Spleen (tissue), 13 donors: ENCODE measurements around the gene UIMC1. TPM values are rescaled to one million over a fixed set of nuclear protein-coding genes. Genes with fewer than 3 reads are reported as not detected.
"Not testable (repeated sequence)": the region's sequence is repeated elsewhere in the genome, so short reads cannot be mapped to it uniquely, and the experiment has no call there.

ENCODE experiments used
- DNase-seq: peaks from one replicate; pipeline ENCODE4 v3.0.0-alpha.2; 2020
- H3K27ac ChIP-seq, 8 donors: fragments of 200-600 bp; sonication (generic) in 7 of 8; 1 replicate in 4 of 8; 2 replicates in 4 of 8; pipeline versions ENCODE4 v1.5.0 to v1.8.0; 2016 to 2021; ENCODE audit warnings: inconsistent platforms in 4 of 8, mild to moderate bottlenecking in 4 of 8, moderate library complexity in 1 of 8
- H3K27me3 ChIP-seq, 7 donors: fragments of 200-600 bp; sonication (generic) in 6 of 7; replicated peaks in 1 of 7; 1 replicate in 4 of 7; 2 replicates in 3 of 7; pipeline versions ENCODE4 v1.5.0 to v1.8.0; 2016 to 2021; ENCODE audit warnings: inconsistent platforms in 3 of 7, mild to moderate bottlenecking in 1 of 7
- H3K36me3 ChIP-seq, 6 donors: fragments of 200-600 bp; sonication (generic) in 5 of 6; 1 replicate in 4 of 6; 2 replicates in 2 of 6; pipeline versions ENCODE4 v1.5.0 to v1.8.0; 2016 to 2021; ENCODE audit warnings: inconsistent platforms in 2 of 6
- H3K4me1 ChIP-seq, 6 donors: fragments of 200-600 bp; sonication (generic) in 5 of 6; 1 replicate in 3 of 6; 2 replicates in 3 of 6; pipeline versions ENCODE4 v1.5.0 to v1.8.0; 2016 to 2021; ENCODE audit warnings: inconsistent platforms in 3 of 6
- H3K4me3 ChIP-seq, 8 donors: fragments of 200-600 bp; sonication (generic) in 7 of 8; 1 replicate in 4 of 8; 2 replicates in 4 of 8; pipeline versions ENCODE4 v1.5.0 to v1.8.0; 2016 to 2021; ENCODE audit warnings: inconsistent platforms in 4 of 8, mild to moderate bottlenecking in 4 of 8, moderate library complexity in 2 of 8
- H3K9me3 ChIP-seq, 8 donors: fragments of 200-600 bp; sonication (generic) in 7 of 8; 1 replicate in 4 of 8; 2 replicates in 4 of 8; pipeline versions ENCODE4 v1.5.0 to v1.8.0; 2016 to 2021; ENCODE audit warnings: inconsistent platforms in 4 of 8
- POLR2A ChIP-seq, 3 donors: fragments of 450-650 bp; IDR thresholded peaks; one replicate each; pipeline ENCODE4 v1.5.1; 2017; ENCODE audit warnings: antibody characterized with exemption in 3 of 3, mild to moderate bottlenecking in 1 of 3
- POLR2AphosphoS5 ChIP-seq, 3 donors: sonication (generic); formaldehyde crosslinking; IDR thresholded peaks; one replicate each; pipeline ENCODE4 v1.5.1; 2017; ENCODE audit warnings: antibody characterized with exemption in 3 of 3
- WGBS, 5 donors: extraction: QIAGEN DNeasy Blood & Tissue Kit in 3 of 5; methylation state at CpG; one replicate each; pipeline versions ENCODE4 v1.1.5 to v1.1.7; 2013 to 2018; 5-methylcytosine and 5-hydroxymethylcytosine counted together
- intact Hi-C: fragments of 100-400 bp; cut with DNase I; formaldehyde crosslinking; loops from one replicate; pipeline ENCODE4 v1.15.0; 2023; ENCODE audit warnings: low total_unique reads
- long read RNA-seq, 2 donors: transcript quantifications; one replicate each; lab custom pipeline, GENCODE V29; 2026
- polyA plus RNA-seq, 3 donors: library from polyadenylated mRNA; stranded (reverse); fragments of 200-250 nt; gene quantifications; one replicate each; pipeline ENCODE4 v1.2.1, GENCODE V29; 2013
- total RNA-seq, 7 donors: library from RNA; depleted of rRNA in 3 of 7; stranded (reverse); fragments of >200 nt in 3 of 7; fragmentation: NEBNext Ultra II Directional in 4 of 7; extraction: Animal tissue kit (Norgen Biotek cat#: 25700) in 4 of 7; gene quantifications; one replicate each; pipeline versions ENCODE4 v1.1.0 to v1.2.1, GENCODE V29; 2016 to 2021
- TF ChIP-seq, protein P1 (sequence below), 11 experiments: fragments of 200-600 bp in 7 of 11; fragments of 450-650 bp in 4 of 11; sonication (generic) in 4 of 11; IDR thresholded peaks in 8 of 11; conservative IDR thresholded peaks in 3 of 11; 1 replicate in 7 of 11; 2 replicates in 4 of 11; pipeline versions ENCODE4 v1.4.0 to v1.8.0; 2016 to 2021; ENCODE audit warnings: antibody characterized with exemption in 11 of 11, inconsistent platforms in 4 of 11, mild to moderate bottlenecking in 1 of 11
- donor health status: healthy with polysubstance abuse.
- donor health status: DM: no; HTN: no; CAD: no; lungs with moderate emphysema.
- donor health status: DM: no; HTN: no; CAD: no.
- donor health status: Bipolar disorder and iron deficiency.
- donor health status: healthy.
- donor health status: DM: no; HTN: no; CAD: no.
- donor health status: DM: yes; HTN: yes; CAD: no.

The UIMC1 gene
- total RNA-seq (10 to 100 TPM; 41.4 to 81.8 (median 58.3) TPM), polyA plus RNA-seq (10 to 100 TPM; 34.4 to 41.0 (median 39.6) TPM)
- long read RNA-seq, donor 1, partial matches to known transcripts = 0 of 3 reads
- long read RNA-seq, donor 1, other reads (novel, unspliced or antisense) = 0 of 3 reads
- long read RNA-seq, donor 2 = 0 reads

DNA sequence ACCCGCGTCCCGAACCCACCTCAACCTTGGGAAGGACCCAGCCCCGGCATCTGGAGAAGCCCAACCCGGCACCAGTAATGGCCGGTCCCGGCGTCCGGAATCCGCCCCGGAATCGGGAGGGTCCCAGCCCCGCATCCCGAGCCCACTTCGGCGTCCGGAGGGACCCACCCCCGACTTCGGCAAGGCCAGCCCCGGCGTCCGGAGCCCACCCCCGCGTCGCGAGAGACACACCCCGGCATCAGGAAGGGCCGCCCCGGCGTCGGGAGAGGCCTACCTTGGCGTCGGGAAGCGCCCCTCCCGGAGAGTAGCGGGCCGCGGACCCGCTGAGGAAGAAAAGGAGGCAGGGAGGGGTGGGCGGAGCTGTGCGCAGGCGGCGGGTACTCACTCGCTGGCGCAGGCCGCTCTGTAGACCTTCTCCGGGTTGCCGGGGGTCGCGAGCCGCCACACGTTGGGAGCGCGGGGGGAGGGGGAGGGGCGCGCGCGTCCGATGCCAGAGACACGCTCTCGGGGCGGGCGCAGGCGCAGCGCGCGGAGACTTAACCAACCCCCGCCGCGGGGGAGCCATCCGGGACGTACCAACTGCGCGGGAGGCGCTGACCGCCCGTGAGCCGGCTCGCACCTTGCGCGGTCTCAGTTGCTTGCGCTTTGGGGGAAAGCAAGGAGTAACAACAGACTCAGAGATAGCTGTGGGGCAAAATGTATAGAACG, at the start of gene UIMC1:
Gene UIMC1 (minus strand): TSS at position 515 of the 708 bp plus-strand sequence. CDS start 24,164 bp downstream, outside the sequence.
- H3K27me3 ChIP-seq = no peaks in the 10 kb centered on the region
- peak; percentile 97 for DNase-seq
- no peaks in the 10 kb centered on the region for H3K9me3 ChIP-seq
- TF ChIP-seq POLR2A (IDR thresholded peaks at IDR 0.05) (peak in 1 of 3 donors; percentile 20), POLR2AphosphoS5 (IDR thresholded peaks at IDR 0.05) (peak; percentile 88 to 92 (median 90))
- TF ChIP-seq, protein P1, sequence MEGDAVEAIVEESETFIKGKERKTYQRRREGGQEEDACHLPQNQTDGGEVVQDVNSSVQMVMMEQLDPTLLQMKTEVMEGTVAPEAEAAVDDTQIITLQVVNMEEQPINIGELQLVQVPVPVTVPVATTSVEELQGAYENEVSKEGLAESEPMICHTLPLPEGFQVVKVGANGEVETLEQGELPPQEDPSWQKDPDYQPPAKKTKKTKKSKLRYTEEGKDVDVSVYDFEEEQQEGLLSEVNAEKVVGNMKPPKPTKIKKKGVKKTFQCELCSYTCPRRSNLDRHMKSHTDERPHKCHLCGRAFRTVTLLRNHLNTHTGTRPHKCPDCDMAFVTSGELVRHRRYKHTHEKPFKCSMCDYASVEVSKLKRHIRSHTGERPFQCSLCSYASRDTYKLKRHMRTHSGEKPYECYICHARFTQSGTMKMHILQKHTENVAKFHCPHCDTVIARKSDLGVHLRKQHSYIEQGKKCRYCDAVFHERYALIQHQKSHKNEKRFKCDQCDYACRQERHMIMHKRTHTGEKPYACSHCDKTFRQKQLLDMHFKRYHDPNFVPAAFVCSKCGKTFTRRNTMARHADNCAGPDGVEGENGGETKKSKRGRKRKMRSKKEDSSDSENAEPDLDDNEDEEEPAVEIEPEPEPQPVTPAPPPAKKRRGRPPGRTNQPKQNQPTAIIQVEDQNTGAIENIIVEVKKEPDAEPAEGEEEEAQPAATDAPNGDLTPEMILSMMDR (IDR thresholded peaks at IDR 0.05 in 8 of 11, conservative IDR thresholded peaks at IDR 0.05 in 3 of 11) = peak in 3 of 11 experiments; percentile 11 to 13 (median 12)
- WGBS, 5 donors = 0 to 1% (median 0%) methylated on average over 36 to 83 of the region's 83 CpGs
- H3K4me1 ChIP-seq = peaks cover 14 to 45% (median 39%) of the 10 kb centered on the region in 6 donors
- intact Hi-C loops = no loop called here
- H3K4me3 ChIP-seq = peak within 1 kb of the TSS; percentile 85 to 98 (median 94)
- H3K27ac ChIP-seq = peak within 1 kb of the TSS; percentile 91 to 98 (median 96)
- H3K36me3 ChIP-seq = no peaks in the 10 kb centered on the region

DNA sequence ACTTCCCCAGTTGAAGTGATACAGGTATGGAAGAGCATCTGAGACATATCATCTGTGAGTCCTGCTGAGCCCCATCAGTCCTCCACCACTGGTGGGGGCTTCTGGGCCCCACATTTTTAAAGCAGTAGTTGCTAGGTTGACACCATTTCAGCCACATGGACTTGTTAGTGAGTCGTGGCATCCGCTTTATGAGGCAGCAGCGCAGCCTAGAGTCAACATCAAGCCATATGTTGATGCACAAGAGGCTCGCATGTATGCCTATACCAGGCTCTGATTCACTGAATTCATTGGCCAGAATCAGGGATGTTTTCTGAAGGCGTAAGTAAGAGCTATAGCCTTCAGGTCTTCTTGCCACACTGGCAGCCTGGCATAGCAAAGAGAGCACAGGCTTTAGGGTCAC, 42.7 kb upstream of the UIMC1 start:
- H3K4me3 ChIP-seq = no peak overlapping the region
- intact Hi-C loops = no loop called here

DNA sequence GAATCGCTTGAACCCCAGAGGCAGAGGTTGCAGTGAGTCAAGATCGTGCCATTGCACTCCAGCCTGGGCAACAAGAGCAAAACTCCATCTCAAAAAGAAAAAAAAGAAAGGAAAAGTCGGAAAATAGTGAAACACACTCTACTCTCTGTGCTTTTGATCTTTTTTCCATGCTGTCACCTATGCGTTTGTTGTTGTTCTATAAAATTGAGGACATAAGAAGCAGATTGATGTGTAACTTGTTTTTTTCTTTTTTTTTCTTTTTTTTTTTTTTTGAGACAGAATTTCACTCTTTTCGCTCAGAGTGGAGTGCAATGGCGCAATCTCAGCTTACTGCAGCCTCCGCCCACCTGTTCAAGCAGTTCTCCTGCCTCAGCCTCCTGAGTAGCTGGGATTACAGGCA, 42.0 kb upstream of the UIMC1 start:
- H3K4me3 ChIP-seq, H3K27me3 ChIP-seq, H3K27ac ChIP-seq, intact Hi-C loops, H3K4me1 ChIP-seq, DNase-seq, H3K9me3 ChIP-seq: not testable (repeated sequence)
- peaks cover 0 to 100% (median 68%) of the 10 kb centered on the region in 6 donors for H3K36me3 ChIP-seq
- WGBS, 5 donors = 94 to 98% (median 95%) methylated on average over 7 of the region's 7 CpGs

More for the DNA sequence above, 42.7 kb upstream of the UIMC1 start:
- no peaks in the 10 kb centered on the region for H3K27me3 ChIP-seq
- no peak for DNase-seq
- H3K36me3 ChIP-seq = peaks cover 0 to 100% (median 69%) of the 10 kb centered on the region in 6 donors
- no peaks in the 10 kb centered on the region for H3K9me3 ChIP-seq
- no peaks in the 10 kb centered on the region for H3K4me1 ChIP-seq
- 84 to 99% (median 95%) methylated on average over 5 of the region's 5 CpGs for WGBS, 5 donors
- no peak overlapping the region for H3K27ac ChIP-seq
- TF ChIP-seq POLR2AphosphoS5 (IDR thresholded peaks at IDR 0.05) = no peak
- TF ChIP-seq, protein P1 (IDR thresholded peaks at IDR 0.05 in 8 of 11, conservative IDR thresholded peaks at IDR 0.05 in 3 of 11) = no peak
- no peak for TF ChIP-seq POLR2A (IDR thresholded peaks at IDR 0.05)

DNA sequence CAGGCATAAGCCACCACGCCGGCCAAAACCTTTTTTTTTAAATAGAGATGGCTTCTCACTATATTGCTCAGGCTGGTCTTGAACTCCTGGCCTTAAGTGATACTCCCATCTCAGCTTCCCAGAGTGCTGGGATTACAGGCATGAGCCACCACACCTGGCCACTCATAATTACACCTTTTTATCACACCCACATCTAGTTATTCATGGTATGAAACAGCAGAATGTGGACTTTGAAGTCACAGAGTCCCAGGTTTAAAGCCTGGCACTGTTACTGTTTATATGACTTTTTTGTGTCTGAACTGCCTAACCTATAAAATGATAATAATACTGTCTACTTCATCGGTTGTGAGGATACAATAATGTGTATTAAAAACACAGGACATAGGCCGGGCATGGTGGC, 39.1 kb upstream of the UIMC1 start:
- 88 to 99% (median 96%) methylated on average over 4 of the region's 4 CpGs for WGBS, 5 donors
- Histone ChIP-seq H3K4me3 (no peak overlapping the region), H3K27me3 (no peaks in the 10 kb centered on the region), H3K27ac (no peak overlapping the region), H3K9me3 (no peaks in the 10 kb centered on the region), H3K36me3 (peaks cover 0 to 100% (median 66%) of the 10 kb centered on the region in 6 donors), H3K4me1 (no peaks in the 10 kb centered on the region)
- DNase-seq = no peak
- intact Hi-C loops = no loop called here
- TF ChIP-seq POLR2A (IDR thresholded peaks at IDR 0.05) = no peak
- TF ChIP-seq POLR2AphosphoS5 (IDR thresholded peaks at IDR 0.05) = no peak
- TF ChIP-seq, protein P1 (IDR thresholded peaks at IDR 0.05 in 8 of 11, conservative IDR thresholded peaks at IDR 0.05 in 3 of 11) = no peak
